ENCODE data around the gene IKZF1.

IKZF1 gene

GRCh38 chr7:50308532-50309385 is 4.2 kb downstream of the IKZF1 start:
- no peak for DNase-seq (ENCODE audit: low read depth)

- no peak for DNase-seq (ENCODE audit: low read depth)
Observed at GRCh38 chr7:50309721-50310120, 5.2 kb downstream of the IKZF1 start.

DNA sequence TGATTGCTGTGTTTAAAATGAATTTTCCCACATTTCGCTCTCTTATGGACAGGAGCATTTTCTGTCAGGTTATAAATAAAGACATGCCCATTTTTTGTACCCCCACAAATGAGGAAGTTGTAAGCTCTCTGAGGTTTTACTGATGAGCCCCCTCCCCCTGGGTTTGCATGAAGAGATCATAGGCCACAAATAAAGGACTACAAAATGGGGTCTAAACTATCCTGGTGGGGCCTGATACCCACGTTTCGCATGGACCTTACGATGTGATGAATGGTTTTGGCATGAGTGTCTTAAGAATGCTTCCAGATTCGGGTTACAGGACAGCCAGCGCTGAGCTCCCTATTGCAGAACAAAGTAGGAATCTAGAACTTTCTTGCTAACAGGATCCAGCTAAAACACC is 5.8 kb downstream of the IKZF1 start:
- no peak for DNase-seq (ENCODE audit: low read depth)

DNA sequence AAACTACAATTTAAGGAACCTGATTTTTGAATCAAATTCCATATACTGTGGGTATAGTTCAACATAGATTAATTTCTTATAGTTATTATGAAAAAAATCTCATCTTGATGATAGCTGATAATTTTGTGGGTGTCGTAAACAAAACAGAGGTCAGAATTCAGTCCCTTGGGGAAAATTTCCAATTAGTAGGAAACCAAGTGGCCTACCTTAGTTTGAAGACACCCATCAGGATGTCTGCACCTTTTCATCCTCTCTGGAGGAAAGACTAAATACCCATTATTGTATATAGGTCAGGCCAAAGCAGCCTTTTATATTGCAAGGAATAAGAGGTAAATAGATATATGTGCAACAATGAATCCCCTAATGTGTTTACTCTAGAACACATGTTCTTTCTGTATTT is 6.4 kb downstream of the IKZF1 start:
- no peak for DNase-seq (ENCODE audit: low read depth)

GRCh38 chr7:50312250-50313162 is 8.0 kb downstream of the IKZF1 start:
- no peak for DNase-seq (ENCODE audit: low read depth)

DNA sequence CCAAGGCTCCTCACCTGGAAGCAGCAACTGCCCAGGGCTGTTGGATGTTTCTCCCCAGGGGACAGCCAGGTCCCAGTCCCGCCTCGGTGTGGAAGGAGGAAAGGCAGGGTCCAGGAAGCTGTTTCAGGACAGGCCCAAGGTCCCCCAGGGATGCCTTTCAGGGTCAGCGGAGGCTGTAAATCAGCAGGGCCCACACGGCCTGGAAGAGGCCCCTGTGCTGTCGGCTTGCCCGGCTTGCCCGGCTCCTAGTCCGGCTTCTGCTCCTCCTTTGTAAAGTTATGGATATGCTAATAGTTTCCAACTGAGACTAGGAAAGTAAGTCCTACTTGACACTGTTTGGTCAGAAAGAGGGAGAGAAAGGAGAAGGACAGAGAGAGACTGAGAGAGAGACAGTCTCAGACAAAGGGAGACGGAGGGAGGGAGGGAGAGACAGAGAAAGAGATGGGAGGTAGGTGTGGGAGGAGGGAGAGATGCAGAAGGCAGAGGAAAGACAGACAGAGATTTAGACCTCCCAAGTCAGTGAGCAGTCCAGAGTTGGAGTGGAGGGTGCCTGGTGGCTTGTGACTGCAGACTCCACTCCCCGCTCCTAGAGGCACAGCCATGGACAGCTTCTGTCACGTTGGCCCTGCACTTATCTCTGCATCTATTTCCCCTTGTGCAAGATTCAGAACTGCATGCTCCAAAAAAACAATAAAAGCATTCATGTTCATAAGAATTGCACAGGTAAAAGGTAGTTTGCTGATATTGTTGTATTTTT is 10.5 kb downstream of the IKZF1 start:
- no peak for DNase-seq (ENCODE audit: low read depth)

DNA sequence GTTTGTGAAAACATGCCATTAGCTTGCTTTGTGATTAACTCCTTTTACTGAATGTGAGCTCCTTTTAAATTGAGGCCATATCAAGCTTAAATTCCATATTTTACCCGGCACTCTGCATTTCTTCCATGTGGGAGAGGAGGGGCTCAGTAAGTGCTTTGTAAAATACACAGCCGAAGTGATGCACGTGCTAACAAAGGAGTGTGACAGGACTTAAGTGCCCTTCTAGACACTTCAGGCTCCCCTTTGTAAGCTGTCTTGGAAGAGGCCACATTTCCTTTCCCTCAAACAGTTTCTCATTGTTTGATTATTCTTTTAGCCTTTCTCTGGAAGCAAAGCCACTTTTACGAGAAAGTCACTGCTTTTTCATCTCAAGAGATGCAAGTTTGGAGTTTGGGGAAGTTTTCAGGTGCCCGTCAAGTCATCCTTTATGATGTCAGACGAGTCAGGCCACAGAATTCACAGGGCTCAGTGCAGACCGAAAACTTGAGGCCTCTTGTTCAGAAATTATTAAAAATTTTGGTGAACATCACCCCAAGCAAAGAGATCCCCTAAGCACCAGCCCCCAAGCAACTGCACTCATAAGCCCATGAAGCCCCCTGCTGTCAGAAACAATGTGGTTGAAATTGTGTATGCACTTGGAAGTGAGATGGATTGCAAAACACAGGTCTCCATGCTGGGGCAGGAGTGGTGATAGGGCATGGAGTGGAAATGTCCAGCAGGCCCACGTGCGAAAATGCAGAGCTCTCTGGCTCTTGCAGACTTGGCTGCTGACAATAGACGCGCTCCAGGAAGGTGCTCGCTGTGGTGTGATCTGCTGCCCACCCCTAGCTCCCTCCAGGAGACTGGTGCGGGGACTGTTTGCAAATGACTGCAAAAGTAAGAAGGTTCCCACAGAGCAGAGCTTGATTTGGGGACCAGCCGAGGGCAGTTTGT is 11.5 kb downstream of the IKZF1 start:
- no peak for DNase-seq (ENCODE audit: low read depth)

DNA sequence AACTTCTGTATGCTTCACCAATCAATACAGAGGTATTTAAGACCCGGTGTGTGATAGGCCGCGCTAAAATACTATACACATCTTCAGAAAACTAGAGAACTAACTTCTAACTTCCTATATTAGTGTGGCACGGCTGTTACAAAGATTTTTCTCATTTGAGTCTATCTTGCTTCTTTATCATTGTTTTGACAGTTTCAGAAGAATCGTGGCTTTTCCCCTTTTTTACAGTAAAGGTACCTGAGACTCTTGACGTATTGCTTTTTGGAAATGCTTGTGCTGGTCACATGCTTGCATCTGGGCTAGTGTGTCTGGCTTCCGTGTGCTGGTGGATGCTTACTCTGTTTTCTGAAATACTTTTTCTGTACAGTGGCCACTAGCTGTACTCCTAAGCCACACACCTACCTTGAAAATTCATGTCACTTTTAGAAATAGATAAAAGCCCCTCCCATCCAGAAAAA is 12.7 kb downstream of the IKZF1 start:
- no peak for DNase-seq (ENCODE audit: low read depth)

GRCh38 chr7:50317697-50318669 is 13.5 kb downstream of the IKZF1 start:
- no peak for DNase-seq (ENCODE audit: low read depth)

GRCh38 chr7:50321487-50322067 is 17.1 kb downstream of the IKZF1 start:
- no peak for DNase-seq (ENCODE audit: low read depth)

DNA sequence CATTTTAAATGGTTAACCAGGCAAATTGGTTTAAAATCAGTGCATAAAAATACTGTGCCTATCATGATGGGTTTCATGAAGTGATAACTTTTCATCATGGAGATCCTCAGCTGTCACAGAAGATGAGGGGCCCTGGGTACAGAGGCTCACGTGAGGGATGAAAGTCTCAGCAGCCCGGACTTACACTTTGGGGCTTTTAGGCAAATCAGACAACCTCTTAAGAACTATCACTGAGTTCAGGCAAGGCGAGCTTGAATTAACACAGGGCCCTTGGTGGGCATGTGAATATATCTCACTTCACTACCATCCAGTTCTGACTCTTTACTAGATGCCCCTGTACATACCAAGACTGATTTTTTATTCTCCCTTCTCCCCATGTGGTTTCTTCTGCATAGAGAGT is 19.6 kb downstream of the IKZF1 start:
- DNase-seq (ENCODE audit: low read depth): no peak

GRCh38 chr7:50327443-50327842 is 22.9 kb downstream of the IKZF1 start:
- no peak for DNase-seq (ENCODE audit: low read depth)

DNA sequence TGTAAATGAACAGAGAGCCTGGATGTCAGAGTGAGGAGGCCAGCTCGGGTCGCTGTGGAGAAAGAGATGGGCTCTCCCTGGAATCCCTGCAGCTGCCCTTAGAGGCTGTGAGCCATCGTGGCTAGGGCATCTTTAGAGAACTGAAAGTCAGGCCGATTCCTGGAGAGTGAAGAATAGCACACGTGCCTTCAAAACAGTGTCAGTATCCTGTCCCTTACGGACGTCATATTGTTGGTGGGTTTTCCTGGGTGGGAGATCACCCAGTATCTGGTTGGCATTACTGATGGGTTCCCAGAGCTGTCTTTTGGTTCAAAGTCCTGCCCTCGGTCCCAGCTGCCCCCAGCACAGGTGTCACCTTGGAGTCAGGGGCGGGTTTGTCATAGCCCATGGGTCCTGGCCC is 25.3 kb downstream of the IKZF1 start:
- DNase-seq (ENCODE audit: low read depth): no peak

DNA sequence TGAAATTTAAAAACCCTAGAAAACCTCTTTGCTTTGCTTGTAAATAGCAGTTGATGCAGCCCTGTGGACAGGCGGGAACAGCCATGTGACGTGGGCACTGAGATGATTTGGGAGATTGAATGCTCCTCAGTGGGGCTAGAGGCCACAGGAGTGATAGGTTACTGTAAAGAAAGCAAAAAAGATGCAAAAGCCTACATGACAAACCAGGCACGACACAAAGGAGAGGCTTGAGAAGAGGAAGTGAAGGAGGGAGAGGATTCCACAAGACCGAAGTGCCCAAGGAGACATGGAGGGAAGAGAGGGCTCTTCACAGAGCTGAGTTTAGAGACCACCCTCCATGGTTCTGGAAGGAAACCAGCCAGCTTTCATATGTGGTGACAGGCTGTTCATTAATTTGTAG is 25.7 kb downstream of the IKZF1 start:
- no peak for DNase-seq (ENCODE audit: low read depth)

DNA sequence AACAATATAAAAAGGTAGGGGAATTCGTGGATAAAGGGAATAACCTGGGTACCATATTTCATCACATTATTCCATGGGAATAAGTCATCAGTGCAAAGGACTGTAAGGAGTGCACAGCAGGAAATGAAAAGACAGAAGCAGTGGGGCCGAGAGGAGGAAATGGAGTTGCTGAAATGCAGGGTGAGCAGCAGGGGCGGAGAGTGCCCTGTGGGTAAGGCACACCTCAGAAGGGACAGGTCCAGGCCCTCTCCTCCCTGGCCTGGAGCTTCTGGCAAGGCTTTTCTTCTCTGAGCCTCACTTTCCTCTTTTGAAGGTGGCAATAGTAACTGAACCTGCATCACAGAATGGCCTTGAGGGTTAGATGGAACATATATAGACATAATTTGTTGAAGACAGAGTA is 26.2 kb downstream of the IKZF1 start:
- no peak for DNase-seq (ENCODE audit: low read depth)

GRCh38 chr7:50331564-50332208 is 27.2 kb downstream of the IKZF1 start:
- no peak for DNase-seq (ENCODE audit: low read depth)

DNA sequence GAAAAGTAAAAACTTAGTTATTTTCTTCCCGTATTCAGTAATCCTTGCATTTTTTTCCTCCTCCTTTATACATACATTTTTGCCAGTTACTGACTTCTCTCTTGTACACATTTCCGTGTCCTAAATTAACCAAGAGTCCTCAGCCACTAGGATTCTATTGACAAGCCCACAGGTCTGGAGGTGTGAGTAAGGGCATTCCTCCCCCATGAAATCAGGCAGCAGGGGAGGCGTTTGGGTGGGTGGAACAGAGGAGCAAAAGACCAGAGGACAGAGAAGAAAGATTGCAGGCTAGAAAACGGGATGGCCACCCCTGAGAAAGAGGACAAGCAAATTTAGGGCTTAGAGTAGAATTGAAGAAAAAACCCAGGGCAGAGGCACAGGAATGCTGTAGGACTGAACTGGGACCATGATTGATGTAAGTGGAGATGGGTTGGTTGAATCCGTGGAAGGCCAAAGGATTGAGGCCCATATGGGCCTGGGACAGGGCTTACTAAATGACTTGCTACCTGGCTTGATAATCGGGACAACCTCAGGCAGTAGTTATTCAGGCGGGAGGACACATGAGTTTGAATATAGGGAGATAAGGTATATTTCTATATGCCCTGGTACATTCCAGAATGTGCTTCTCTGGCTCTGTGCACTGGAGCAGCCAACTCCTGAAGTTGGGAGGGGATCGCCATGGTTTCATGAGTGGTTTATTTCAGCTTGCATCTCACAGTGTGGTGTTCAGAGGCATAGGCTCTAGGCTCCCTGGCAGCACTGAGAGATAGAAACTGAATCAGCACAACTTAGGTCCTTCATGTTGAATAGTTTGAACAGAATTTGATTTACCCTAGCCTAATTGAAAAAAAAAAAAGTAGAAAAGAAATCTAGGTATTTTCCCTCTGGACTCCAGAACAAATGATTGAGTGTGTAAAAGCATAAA is 28.0 kb downstream of the IKZF1 start:
- no peak for DNase-seq (ENCODE audit: low read depth)

DNA sequence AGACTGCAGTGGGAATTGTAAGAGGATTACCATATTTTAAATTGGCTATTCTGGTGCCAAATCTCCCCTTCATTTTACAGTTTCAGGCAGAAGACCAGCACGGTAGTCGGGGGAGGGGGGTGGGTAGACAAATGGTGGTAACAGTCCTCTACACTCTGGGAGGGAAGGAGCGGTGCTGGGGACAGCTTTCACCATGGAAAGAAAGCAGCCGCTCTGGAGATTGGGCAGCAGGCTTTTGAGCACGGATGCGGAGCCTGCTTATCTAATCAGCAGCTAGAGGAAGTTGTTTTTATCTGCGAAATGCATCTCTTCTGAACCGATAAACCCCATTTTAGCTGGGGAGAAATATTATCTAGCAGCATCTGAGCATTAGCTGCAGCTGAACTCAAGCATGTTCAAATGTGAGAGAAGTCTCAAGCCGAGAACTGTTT is 28.7 kb downstream of the IKZF1 start:
- DNase-seq (ENCODE audit: low read depth): no peak
